Gastroesophageal sphincter (tissue), 4 donors: ENCODE results near the gene PPP1R2. TPM values are rescaled to one million over a fixed set of nuclear protein-coding genes. Genes with fewer than 3 reads are reported as not detected.

Experiments used
- ATAC-seq: fragments of 150-250 bp; one replicate; pipeline ENCODE4 v1.9.1; 2016; ENCODE audit warnings: mild to moderate bottlenecking, moderate library complexity
- H3K27ac ChIP-seq, 4 donors: fragments of 200-600 bp; sonication (generic) in 3 of 4; 1 replicate in 3 of 4; 2 replicates in 1 of 4; pipeline ENCODE4 v1.5.1; 2016 to 2019
- H3K27me3 ChIP-seq: fragments of 200-600 bp; sonication (generic); one replicate; pipeline ENCODE4 v1.5.1; 2019
- H3K36me3 ChIP-seq, 2 donors: fragments of 200-600 bp; sonication (generic); one replicate each; pipeline ENCODE4 v1.5.1; 2019; ENCODE audit warnings: control low read depth in 1 of 2
- H3K4me1 ChIP-seq, 3 donors: fragments of 200-600 bp; sonication (generic); 1 replicate in 2 of 3; 2 replicates in 1 of 3; pipeline ENCODE4 v1.5.1; 2016 to 2019; ENCODE audit warnings: control low read depth in 2 of 3
- H3K4me3 ChIP-seq, 2 donors: fragments of 200-600 bp; sonication (generic); one replicate each; pipeline ENCODE4 v1.5.1; 2019; ENCODE audit warnings: mild to moderate bottlenecking in 1 of 2, moderate library complexity in 1 of 2
- H3K9me3 ChIP-seq, 3 donors: fragments of 200-600 bp; sonication (generic); one replicate each; pipeline ENCODE4 v1.5.1; 2017 to 2019; ENCODE audit warnings: control low read depth in 2 of 3
- EP300 ChIP-seq: sonication (generic); formaldehyde crosslinking; IDR thresholded peaks from one replicate; pipeline ENCODE4 v1.6.1; 2017; ENCODE audit warnings: antibody characterized with exemption, mild to moderate bottlenecking
- POLR2A ChIP-seq, 2 donors: fragments of 450-650 bp; IDR thresholded peaks; one replicate each; pipeline ENCODE4 v1.6.1; 2017; ENCODE audit warnings: antibody characterized with exemption in 2 of 2, mild to moderate bottlenecking in 2 of 2, moderate library complexity in 1 of 2
- POLR2AphosphoS5 ChIP-seq: sonication (generic); formaldehyde crosslinking; IDR thresholded peaks from one replicate; pipeline ENCODE4 v1.6.1; 2017; ENCODE audit warnings: antibody characterized with exemption
- WGBS, 2 donors: methylation state at CpG; one replicate each; pipeline ENCODE4 v1.1.5; 2018; ENCODE audit warnings: low coverage in 1 of 2; 5-methylcytosine and 5-hydroxymethylcytosine counted together
- total RNA-seq, 4 donors: library from RNA; depleted of rRNA; stranded (reverse); fragments of >200 nt; gene quantifications; one replicate each; pipeline ENCODE4 v1.1.0, GENCODE V29; 2016
- TF ChIP-seq, protein P1 (sequence below), 4 experiments: fragments of 200-600 bp in 2 of 4; fragments of 450-650 bp in 2 of 4; sonication (generic) in 1 of 4; IDR thresholded peaks; one replicate each; pipeline ENCODE4 v1.5.1; 2017 to 2019; ENCODE audit warnings: antibody characterized with exemption in 4 of 4, mild to moderate bottlenecking in 2 of 4, moderate library complexity in 2 of 4

The PPP1R2 gene
- total RNA-seq, 4 donors from 2014 or later = 63.1 to 472 (median 80.7) TPM

DNA sequence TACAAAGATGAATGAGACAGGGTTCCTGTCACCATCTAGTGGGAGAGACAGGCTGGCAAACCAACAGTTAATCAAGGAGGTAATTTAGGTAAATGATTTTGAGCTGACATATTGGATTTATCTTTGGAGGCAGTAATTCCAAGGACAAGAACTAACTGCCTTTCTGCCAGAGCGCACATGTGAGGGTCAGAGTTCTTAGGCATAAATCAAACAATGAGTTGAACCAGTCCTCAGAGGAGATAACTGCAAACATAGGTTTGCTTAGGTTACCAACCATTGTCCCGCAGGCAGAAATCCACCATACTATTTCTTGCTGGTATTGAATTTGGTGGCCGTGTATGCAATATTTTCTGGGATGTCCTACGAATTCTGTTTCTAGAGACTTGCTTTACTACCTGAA lies 14.2 kb upstream of the PPP1R2 start:
- TF ChIP-seq POLR2A (IDR thresholded peaks at IDR 0.05) (no peak), EP300 (no peak), POLR2AphosphoS5 (no peak)
- TF ChIP-seq, protein P1, sequence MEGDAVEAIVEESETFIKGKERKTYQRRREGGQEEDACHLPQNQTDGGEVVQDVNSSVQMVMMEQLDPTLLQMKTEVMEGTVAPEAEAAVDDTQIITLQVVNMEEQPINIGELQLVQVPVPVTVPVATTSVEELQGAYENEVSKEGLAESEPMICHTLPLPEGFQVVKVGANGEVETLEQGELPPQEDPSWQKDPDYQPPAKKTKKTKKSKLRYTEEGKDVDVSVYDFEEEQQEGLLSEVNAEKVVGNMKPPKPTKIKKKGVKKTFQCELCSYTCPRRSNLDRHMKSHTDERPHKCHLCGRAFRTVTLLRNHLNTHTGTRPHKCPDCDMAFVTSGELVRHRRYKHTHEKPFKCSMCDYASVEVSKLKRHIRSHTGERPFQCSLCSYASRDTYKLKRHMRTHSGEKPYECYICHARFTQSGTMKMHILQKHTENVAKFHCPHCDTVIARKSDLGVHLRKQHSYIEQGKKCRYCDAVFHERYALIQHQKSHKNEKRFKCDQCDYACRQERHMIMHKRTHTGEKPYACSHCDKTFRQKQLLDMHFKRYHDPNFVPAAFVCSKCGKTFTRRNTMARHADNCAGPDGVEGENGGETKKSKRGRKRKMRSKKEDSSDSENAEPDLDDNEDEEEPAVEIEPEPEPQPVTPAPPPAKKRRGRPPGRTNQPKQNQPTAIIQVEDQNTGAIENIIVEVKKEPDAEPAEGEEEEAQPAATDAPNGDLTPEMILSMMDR (IDR thresholded peaks at IDR 0.05) = no peak
- H3K4me3 ChIP-seq = no peak overlapping the region
- H3K4me1 ChIP-seq = no peaks in the 10 kb centered on the region
- no peaks in the 10 kb centered on the region for H3K36me3 ChIP-seq
- no peak for ATAC-seq
- WGBS, 2 donors = 76 to 93% methylated on average over 3 to 4 of the region's 4 CpGs
- no peak overlapping the region for H3K27ac ChIP-seq
- no peaks in the 10 kb centered on the region for H3K9me3 ChIP-seq
- peaks cover 5% of the 10 kb centered on the region for H3K27me3 ChIP-seq

DNA sequence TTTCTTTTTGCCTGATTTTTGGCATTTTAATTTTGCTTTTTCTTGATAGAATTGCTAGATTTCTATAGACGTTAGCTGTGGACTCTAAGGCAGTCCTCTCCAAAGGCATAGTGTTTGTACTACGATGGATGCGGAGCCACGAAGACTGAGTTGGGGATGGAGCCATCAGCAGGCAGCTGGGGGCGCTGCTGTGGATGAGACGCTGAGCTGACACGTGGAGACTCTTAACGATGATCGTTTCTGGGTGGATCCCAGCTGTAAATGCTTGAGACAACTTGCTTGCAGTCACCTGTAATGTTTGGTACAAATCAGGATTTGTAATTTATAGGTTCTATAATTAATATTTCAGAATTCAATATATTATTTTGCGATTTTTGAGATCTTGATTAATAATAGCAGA lies 13.3 kb upstream of the PPP1R2 start:
- ATAC-seq = no peak
- Histone ChIP-seq H3K36me3 (no peaks in the 10 kb centered on the region), H3K27ac (no peak overlapping the region), H3K4me3 (no peak overlapping the region), H3K4me1 (no peaks in the 10 kb centered on the region), H3K9me3 (no peaks in the 10 kb centered on the region), H3K27me3 (peaks cover 5% of the 10 kb centered on the region)
- no peak for TF ChIP-seq POLR2A (IDR thresholded peaks at IDR 0.05)
- TF ChIP-seq, protein P1 (IDR thresholded peaks at IDR 0.05) = no peak
- TF ChIP-seq POLR2AphosphoS5 = no peak
- 29 to 52% methylated on average over 3 to 7 of the region's 10 CpGs for WGBS, 2 donors

DNA sequence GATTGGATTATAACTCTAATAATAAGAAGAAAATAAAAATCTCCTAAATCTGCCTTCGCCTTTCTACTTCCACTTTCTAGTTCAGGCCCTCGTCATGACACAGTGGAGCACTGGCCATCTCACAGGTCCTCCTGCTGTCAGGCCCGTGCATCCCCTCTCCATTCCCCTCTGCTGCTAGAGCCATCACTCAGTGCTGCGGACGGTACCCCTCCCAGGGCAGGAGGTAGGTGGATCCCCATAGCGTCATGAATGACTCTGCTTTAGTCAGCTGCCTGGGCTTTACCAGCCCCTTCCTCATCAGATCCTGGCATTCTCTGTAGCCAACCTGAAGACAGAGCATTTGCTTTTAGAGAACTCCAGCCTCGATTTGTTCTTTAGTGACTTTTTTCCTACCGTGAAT lies 12.0 kb upstream of the PPP1R2 start:
- 72 to 75% methylated on average over 5 to 8 of the region's 8 CpGs for WGBS, 2 donors
- TF ChIP-seq, protein P1 (IDR thresholded peaks at IDR 0.05) = no peak
- TF ChIP-seq POLR2A (IDR thresholded peaks at IDR 0.05) (no peak), POLR2AphosphoS5 (no peak), EP300 (no peak)
- H3K27ac ChIP-seq = no peak overlapping the region
- no peaks in the 10 kb centered on the region for H3K36me3 ChIP-seq
- no peak overlapping the region for H3K4me3 ChIP-seq
- peaks cover 5% of the 10 kb centered on the region for H3K27me3 ChIP-seq
- ATAC-seq = no peak
- no peaks in the 10 kb centered on the region for H3K9me3 ChIP-seq
- peaks cover 0 to 7% (median 0%) of the 10 kb centered on the region in 3 donors for H3K4me1 ChIP-seq

DNA sequence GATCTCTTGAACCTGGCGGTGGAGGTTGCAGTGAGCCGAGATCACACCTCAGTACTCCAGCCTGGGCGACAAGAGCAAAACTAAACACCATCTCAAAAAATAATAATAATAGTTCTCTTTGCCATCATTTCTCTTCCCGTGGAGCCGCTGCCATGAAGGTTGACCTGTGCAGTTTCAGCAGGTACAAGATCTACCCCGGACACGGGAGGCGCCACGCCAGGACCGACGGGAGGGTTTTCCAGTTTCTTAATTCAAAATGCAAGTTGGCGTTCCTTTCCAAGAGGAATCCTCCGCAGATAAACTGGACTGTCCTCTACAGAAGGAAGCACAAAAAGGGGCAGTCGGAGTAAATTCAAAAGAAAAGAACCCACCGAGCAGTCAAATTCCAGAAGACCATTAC lies 11.3 kb upstream of the PPP1R2 start:
- Histone ChIP-seq H3K27me3 (peaks cover 5% of the 10 kb centered on the region), H3K27ac (no peak overlapping the region), H3K4me3 (no peak overlapping the region), H3K9me3 (no peaks in the 10 kb centered on the region), H3K36me3 (no peaks in the 10 kb centered on the region), H3K4me1 (peaks cover 0 to 7% (median 0%) of the 10 kb centered on the region in 3 donors)
- 89 to 92% methylated on average over 4 to 10 of the region's 15 CpGs for WGBS, 2 donors
- no peak for ATAC-seq
- TF ChIP-seq EP300 = no peak

DNA sequence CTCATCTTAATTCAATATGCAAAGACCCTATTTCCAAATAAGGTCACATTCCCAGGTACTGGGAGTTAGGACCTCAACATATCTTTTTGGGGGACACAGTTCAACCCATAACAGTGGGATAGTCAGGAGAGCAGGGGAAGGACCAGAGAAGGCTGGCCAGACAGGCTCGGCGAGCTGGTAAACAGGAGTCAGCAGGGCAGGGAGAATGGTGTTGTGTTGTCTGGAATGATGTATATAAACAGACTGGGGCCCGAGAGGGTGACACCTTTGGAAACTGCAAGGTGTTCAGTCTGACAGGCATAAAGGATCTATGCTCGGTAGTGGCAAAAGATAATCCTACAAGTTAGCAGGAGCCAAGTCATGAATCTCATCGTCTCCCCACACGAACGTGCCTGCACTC lies 10.1 kb upstream of the PPP1R2 start:
- H3K36me3 ChIP-seq = no peaks in the 10 kb centered on the region
- no peak for ATAC-seq
- peaks cover 5% of the 10 kb centered on the region for H3K27me3 ChIP-seq
- H3K9me3 ChIP-seq = no peaks in the 10 kb centered on the region
- WGBS, 2 donors = 67 to 100% methylated on average over 2 to 7 of the region's 7 CpGs
- TF ChIP-seq POLR2A (IDR thresholded peaks at IDR 0.05) = no peak
- TF ChIP-seq EP300 = no peak
- H3K4me3 ChIP-seq = no peak overlapping the region
- H3K27ac ChIP-seq = no peak overlapping the region
- peaks cover 0 to 7% (median 0%) of the 10 kb centered on the region in 3 donors for H3K4me1 ChIP-seq

DNA sequence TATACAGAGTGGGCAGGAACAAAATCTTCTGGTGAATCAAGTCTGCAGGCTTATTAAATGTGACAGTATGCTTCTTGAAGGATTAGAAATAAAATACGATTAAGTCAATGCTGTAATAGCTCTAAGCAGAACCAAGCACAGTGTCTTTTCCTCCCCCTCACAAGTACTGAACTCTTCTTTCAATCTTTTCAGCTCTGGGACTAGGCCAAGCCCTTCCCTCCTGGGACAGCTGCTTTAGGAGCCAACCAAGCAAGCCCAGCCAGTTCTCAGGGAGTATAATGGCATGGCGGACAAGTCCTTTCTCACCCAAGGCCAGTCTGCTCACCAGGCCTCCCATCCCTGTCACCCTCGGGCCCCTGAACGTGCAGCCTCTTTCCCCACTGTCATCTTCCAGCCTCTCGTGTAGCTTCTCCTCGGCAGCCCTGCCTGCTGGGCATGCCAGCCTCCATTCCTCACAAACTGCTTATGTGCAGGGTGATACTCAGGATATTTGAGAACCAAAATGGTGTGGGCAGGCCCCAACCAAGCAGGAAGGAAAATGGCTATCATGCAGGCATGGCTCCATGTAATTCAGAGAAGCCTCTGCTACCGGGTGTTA lies 8.4 kb upstream of the PPP1R2 start:
- H3K4me1 ChIP-seq = peaks cover 0 to 17% (median 0%) of the 10 kb centered on the region in 3 donors
- H3K9me3 ChIP-seq = no peaks in the 10 kb centered on the region
- no peaks in the 10 kb centered on the region for H3K36me3 ChIP-seq
- H3K27me3 ChIP-seq = no peaks in the 10 kb centered on the region
- H3K4me3 ChIP-seq = no peak overlapping the region
- ATAC-seq = no peak
- WGBS, 2 donors = 69 to 75% methylated on average over 5 to 6 of the region's 7 CpGs
- TF ChIP-seq, protein P1 (IDR thresholded peaks at IDR 0.05) = no peak
- TF ChIP-seq EP300 (no peak), POLR2A (IDR thresholded peaks at IDR 0.05) (no peak), POLR2AphosphoS5 (no peak)
- H3K27ac ChIP-seq = no peak overlapping the region
